H9 (cell line): Measurements from ENCODE around the gene LYRM2. TPM values are rescaled to one million over a fixed set of nuclear protein-coding genes. Genes with fewer than 3 reads are reported as not detected.

ENCODE experiments used
- DNase-seq: peaks from one replicate; pipeline ENCODE4 v3.0.0-alpha.2; 2017
- H2AFZ ChIP-seq: one replicate; pipeline ENCODE4 v1.6.1; 2013; ENCODE audit warnings: mild to moderate bottlenecking, low read length, control low read depth, moderate library complexity
- H2AK5ac ChIP-seq: 2 replicates; pipeline ENCODE4 v1.6.1; 2013; ENCODE audit warnings: low read length, control low read depth, mixed read lengths; ENCODE audit not compliant: insufficient read length
- H2BK120ac ChIP-seq: one replicate; pipeline ENCODE4 v1.6.1; 2013; ENCODE audit warnings: low read depth, mild to moderate bottlenecking, low read length, control low read depth, inconsistent platforms; ENCODE audit not compliant: poor library complexity, severe bottlenecking
- H2BK12ac ChIP-seq: 2 replicates; pipeline ENCODE4 v1.6.1; 2013; ENCODE audit warnings: low read length, control low read depth, mixed read lengths, low read depth; ENCODE audit not compliant: insufficient read length
- H2BK15ac ChIP-seq: 2 replicates; pipeline ENCODE4 v1.6.1; 2013; ENCODE audit warnings: low read depth, low read length, control low read depth
- H2BK20ac ChIP-seq: one replicate; pipeline ENCODE4 v1.6.1; 2013; ENCODE audit warnings: low read depth, mild to moderate bottlenecking, low read length, control low read depth, inconsistent platforms; ENCODE audit not compliant: poor library complexity, severe bottlenecking
- H2BK5ac ChIP-seq: 2 replicates; pipeline ENCODE4 v1.6.1; 2013; ENCODE audit warnings: low read length, control low read depth, mixed read lengths; ENCODE audit not compliant: insufficient read length
- H3K14ac ChIP-seq: 2 replicates; pipeline ENCODE4 v1.6.1; 2013; ENCODE audit warnings: low read length, control low read depth; ENCODE audit not compliant: insufficient read depth
- H3K18ac ChIP-seq: 2 replicates; pipeline ENCODE4 v1.6.1; 2013; ENCODE audit warnings: low read depth, mild to moderate bottlenecking, mixed read lengths, low read length, control low read depth; ENCODE audit not compliant: insufficient read length
- H3K23ac ChIP-seq: 2 replicates; pipeline ENCODE4 v1.6.1; 2013; ENCODE audit warnings: low read length, control low read depth, mixed read lengths, low read depth; ENCODE audit not compliant: insufficient read length
- H3K23me2 ChIP-seq: 2 replicates; pipeline ENCODE4 v1.6.1; 2013; ENCODE audit warnings: low read depth, mild to moderate bottlenecking, mixed read lengths, low read length, control low read depth; ENCODE audit not compliant: insufficient read length, poor library complexity, severe bottlenecking
- H3K27ac ChIP-seq: 2 replicates; pipeline ENCODE4 v1.5.1; 2013; ENCODE audit warnings: low read length, control low read depth, mixed read lengths, low read depth; ENCODE audit not compliant: insufficient read length
- H3K27me3 ChIP-seq: 2 replicates; pipeline ENCODE4 v1.6.1; 2013; ENCODE audit warnings: low read length, control low read depth, inconsistent platforms; ENCODE audit not compliant: insufficient read depth
- H3K4ac ChIP-seq: 2 replicates; pipeline ENCODE4 v1.6.1; 2013; ENCODE audit warnings: low read depth, mild to moderate bottlenecking, control low read depth, inconsistent platforms, low read length, moderate library complexity
- H3K4me1 ChIP-seq: 2 replicates; pipeline ENCODE4 v1.6.1; 2013; ENCODE audit warnings: low read length, control low read depth, inconsistent platforms; ENCODE audit not compliant: insufficient read depth
- H3K4me2 ChIP-seq: 2 replicates; pipeline ENCODE4 v1.6.1; 2013; ENCODE audit warnings: low read length, control low read depth, mixed read lengths; ENCODE audit not compliant: insufficient read length, insufficient read depth
- H3K56ac ChIP-seq: 2 replicates; pipeline ENCODE4 v1.6.1; 2013; ENCODE audit warnings: low read depth, mild to moderate bottlenecking, mixed read lengths, low read length, control low read depth; ENCODE audit not compliant: insufficient read length
- H3K79me1 ChIP-seq: 2 replicates; pipeline ENCODE4 v1.6.1; 2013; ENCODE audit warnings: low read depth, mild to moderate bottlenecking, moderate library complexity, low read length, control low read depth, inconsistent platforms; ENCODE audit not compliant: insufficient read depth, poor library complexity, severe bottlenecking
- H3K79me2 ChIP-seq: 2 replicates; pipeline ENCODE4 v1.6.1; 2013; ENCODE audit warnings: low read length, control low read depth, inconsistent platforms; ENCODE audit not compliant: insufficient read depth
- H3K9ac ChIP-seq: 2 replicates; pipeline ENCODE4 v1.6.1; 2013; ENCODE audit warnings: low read length, control low read depth, mixed read lengths; ENCODE audit not compliant: insufficient read length; ENCODE audit errors: extremely low read depth
- H3K9me3 ChIP-seq: one replicate; pipeline ENCODE4 v1.6.1; 2013; ENCODE audit warnings: low read depth, low read length, inconsistent platforms; ENCODE audit not compliant: control insufficient read depth
- H3T11ph ChIP-seq: one replicate; pipeline ENCODE4 v1.6.1; 2013; ENCODE audit warnings: mild to moderate bottlenecking, low read length, control low read depth, inconsistent platforms
- H4K20me1 ChIP-seq: one replicate; pipeline ENCODE4 v1.6.1; 2013; ENCODE audit not compliant: control insufficient read depth, insufficient read length, insufficient read depth
- H4K5ac ChIP-seq: 2 replicates; pipeline ENCODE4 v1.6.1; 2013; ENCODE audit warnings: low read depth, mild to moderate bottlenecking, mixed read lengths, low read length, control low read depth; ENCODE audit not compliant: insufficient read length
- H4K8ac ChIP-seq: replicated peaks from 2 replicates; pipeline ENCODE4 v1.6.1; 2013; ENCODE audit warnings: low read length, control low read depth, mixed read lengths, low read depth; ENCODE audit not compliant: insufficient read length
- H4K91ac ChIP-seq: 2 replicates; pipeline ENCODE4 v1.6.1; 2013; ENCODE audit warnings: low read depth, mild to moderate bottlenecking, moderate library complexity, mixed read lengths, low read length, control low read depth; ENCODE audit not compliant: insufficient read length
- H3K27ac Mint-ChIP-seq, 3 experiments: 2 replicates in 2 of 3; 3 replicates in 1 of 3; pipeline ENCODE4 v1.8.0; 2020 to 2021; ENCODE audit warnings: mixed read lengths in 3 of 3, mild to moderate bottlenecking in 1 of 3, moderate library complexity in 1 of 3
- H3K27me3 Mint-ChIP-seq: 2 replicates; pipeline ENCODE4 v1.8.0; 2021; ENCODE audit warnings: low read depth, mild to moderate bottlenecking, moderate library complexity, mixed read lengths
- H3K36me3 Mint-ChIP-seq, 3 experiments: 2 replicates in 2 of 3; 3 replicates in 1 of 3; pipeline ENCODE4 v1.8.0; 2020 to 2021; ENCODE audit warnings: low read depth in 3 of 3, mixed read lengths in 3 of 3; ENCODE audit not compliant: insufficient read depth in 1 of 3
- H3K4me1 Mint-ChIP-seq, 2 experiments: 2 replicates each; pipeline ENCODE4 v1.8.0; 2020; ENCODE audit warnings: mixed read lengths in 2 of 2
- H3K4me3 Mint-ChIP-seq, 2 experiments: 2 replicates in 1 of 2; 3 replicates in 1 of 2; pipeline ENCODE4 v1.8.0; 2020 to 2021; ENCODE audit warnings: mild to moderate bottlenecking in 2 of 2, mixed read lengths in 2 of 2, moderate library complexity in 1 of 2
- H3K9me3 Mint-ChIP-seq, 2 experiments: 2 replicates in 1 of 2; 3 replicates in 1 of 2; pipeline ENCODE4 v1.8.0; 2020; ENCODE audit warnings: mild to moderate bottlenecking in 2 of 2, mixed read lengths in 2 of 2, moderate library complexity in 1 of 2
- WGBS: extraction: QIAGEN DNeasy Blood & Tissue Kit; methylation state at CpG from one replicate; pipeline ENCODE4 v1.1.7; 2013; ENCODE audit warnings: missing lambda C conversion rate, low lambda C conversion rate, mixed read lengths; ENCODE audit not compliant: insufficient read length; ENCODE audit errors: extremely low coverage; 5-methylcytosine and 5-hydroxymethylcytosine counted together
- total RNA-seq: library from RNA; stranded (reverse); gene quantifications from 2 replicates; pipeline ENCODE4 v1.2.1, GENCODE V29; 2021
- TF ChIP-seq, protein P1 (sequence below): fragments of 200-600 bp; sonication (generic); conservative IDR thresholded peaks from 3 replicates; pipeline ENCODE4 v1.8.0; 2021; ENCODE audit warnings: antibody characterized with exemption, mild to moderate bottlenecking

The LYRM2 gene
- total RNA-seq, 1 experiment from 2014 or later, result 29.8 TPM

DNA sequence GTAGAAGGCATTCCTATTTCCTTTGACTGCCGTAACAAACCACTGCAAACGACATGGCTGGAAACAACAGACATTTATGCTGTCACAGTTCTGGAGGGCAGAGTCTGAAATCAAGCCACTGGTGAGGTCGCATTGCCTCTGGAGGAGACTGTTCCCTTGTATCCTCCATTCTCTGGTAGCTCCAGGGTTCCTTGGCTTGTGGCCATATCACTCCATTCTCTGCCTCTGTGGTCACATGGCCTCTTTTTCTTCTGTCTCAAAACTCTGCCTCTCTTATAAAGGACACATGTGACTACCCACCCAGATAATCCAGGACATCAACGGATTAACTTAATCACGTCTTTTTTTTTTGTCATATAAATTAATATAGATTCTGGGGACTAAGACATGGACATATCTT, 84.4 kb downstream of the LYRM2 start:
- H3K36me3 Mint-ChIP-seq, result peaks cover 5 to 14% (median 9%) of the 10 kb centered on the region in 3 experiments; a peak in 6 of 7 replicates
- no peak overlapping the region for H2BK5ac ChIP-seq
- H3K4me3 Mint-ChIP-seq, result no peak overlapping the region
- no peak overlapping the region for H4K8ac ChIP-seq
- H3K18ac ChIP-seq, result no peak overlapping the region
- H3K27ac Mint-ChIP-seq, result no peak overlapping the region
- no peaks in the 10 kb centered on the region for H3K23me2 ChIP-seq
- H3K4me1 Mint-ChIP-seq, result peaks cover 20 to 29% of the 10 kb centered on the region in 2 experiments
- no peak overlapping the region for H2BK12ac ChIP-seq
- peaks cover 18 to 22% of the 10 kb centered on the region in 2 experiments for H3K9me3 Mint-ChIP-seq
- WGBS, result no CpG with 5 or more reads among the region's 5 CpGs
- H3K79me1 ChIP-seq, result no peaks in the 10 kb centered on the region
- no peak overlapping the region for H2BK120ac ChIP-seq
- H4K20me1 ChIP-seq, result no peaks in the 10 kb centered on the region
- no peaks in the 10 kb centered on the region for H3K79me2 ChIP-seq
- no peak overlapping the region for H2AK5ac ChIP-seq
- H3K9ac ChIP-seq, result no peak overlapping the region
- no peak overlapping the region for H2AFZ ChIP-seq
- no peak overlapping the region for H3K4ac ChIP-seq
- H3K27me3 Mint-ChIP-seq, result peaks cover 7% of the 10 kb centered on the region
- DNase-seq, result no peak
- no peak overlapping the region for H3K4me2 ChIP-seq
- TF ChIP-seq, protein P1, sequence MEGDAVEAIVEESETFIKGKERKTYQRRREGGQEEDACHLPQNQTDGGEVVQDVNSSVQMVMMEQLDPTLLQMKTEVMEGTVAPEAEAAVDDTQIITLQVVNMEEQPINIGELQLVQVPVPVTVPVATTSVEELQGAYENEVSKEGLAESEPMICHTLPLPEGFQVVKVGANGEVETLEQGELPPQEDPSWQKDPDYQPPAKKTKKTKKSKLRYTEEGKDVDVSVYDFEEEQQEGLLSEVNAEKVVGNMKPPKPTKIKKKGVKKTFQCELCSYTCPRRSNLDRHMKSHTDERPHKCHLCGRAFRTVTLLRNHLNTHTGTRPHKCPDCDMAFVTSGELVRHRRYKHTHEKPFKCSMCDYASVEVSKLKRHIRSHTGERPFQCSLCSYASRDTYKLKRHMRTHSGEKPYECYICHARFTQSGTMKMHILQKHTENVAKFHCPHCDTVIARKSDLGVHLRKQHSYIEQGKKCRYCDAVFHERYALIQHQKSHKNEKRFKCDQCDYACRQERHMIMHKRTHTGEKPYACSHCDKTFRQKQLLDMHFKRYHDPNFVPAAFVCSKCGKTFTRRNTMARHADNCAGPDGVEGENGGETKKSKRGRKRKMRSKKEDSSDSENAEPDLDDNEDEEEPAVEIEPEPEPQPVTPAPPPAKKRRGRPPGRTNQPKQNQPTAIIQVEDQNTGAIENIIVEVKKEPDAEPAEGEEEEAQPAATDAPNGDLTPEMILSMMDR, result no peak
- H2BK20ac ChIP-seq, result no peak overlapping the region
- no peak overlapping the region for H3K27ac ChIP-seq
- H3K4me1 ChIP-seq, result peaks cover 5% of the 10 kb centered on the region; the same call in 1 of the 2 replicates
- no peak overlapping the region for H3K23ac ChIP-seq
- no peak overlapping the region for H2BK15ac ChIP-seq
- no peaks in the 10 kb centered on the region for H3K9me3 ChIP-seq
- H4K91ac ChIP-seq, result no peak overlapping the region
- no peak overlapping the region for H3K56ac ChIP-seq
- no peak overlapping the region for H3K14ac ChIP-seq
- H3T11ph ChIP-seq, result no peak overlapping the region
- H3K27me3 ChIP-seq, result no peaks in the 10 kb centered on the region
- H4K5ac ChIP-seq, result no peak overlapping the region
